Skeletal muscle cell (primary cell): ENCODE data around the gene SHISA5.
"Not testable (repeated sequence)": the region's sequence is repeated elsewhere in the genome, so short reads cannot be mapped to it uniquely, and the experiment has no call there.

Experiments used
- DNase-seq: peaks from one replicate; pipeline ENCODE4 v3.0.0-alpha.2; 2010; ENCODE audit warnings: low read depth
- H3K4me3 ChIP-seq: 2 replicates; pipeline ENCODE4 v1.5.1; 2011; ENCODE audit warnings: low read depth, mild to moderate bottlenecking, control low read depth, low read length, moderate library complexity

The SHISA5 gene

DNA sequence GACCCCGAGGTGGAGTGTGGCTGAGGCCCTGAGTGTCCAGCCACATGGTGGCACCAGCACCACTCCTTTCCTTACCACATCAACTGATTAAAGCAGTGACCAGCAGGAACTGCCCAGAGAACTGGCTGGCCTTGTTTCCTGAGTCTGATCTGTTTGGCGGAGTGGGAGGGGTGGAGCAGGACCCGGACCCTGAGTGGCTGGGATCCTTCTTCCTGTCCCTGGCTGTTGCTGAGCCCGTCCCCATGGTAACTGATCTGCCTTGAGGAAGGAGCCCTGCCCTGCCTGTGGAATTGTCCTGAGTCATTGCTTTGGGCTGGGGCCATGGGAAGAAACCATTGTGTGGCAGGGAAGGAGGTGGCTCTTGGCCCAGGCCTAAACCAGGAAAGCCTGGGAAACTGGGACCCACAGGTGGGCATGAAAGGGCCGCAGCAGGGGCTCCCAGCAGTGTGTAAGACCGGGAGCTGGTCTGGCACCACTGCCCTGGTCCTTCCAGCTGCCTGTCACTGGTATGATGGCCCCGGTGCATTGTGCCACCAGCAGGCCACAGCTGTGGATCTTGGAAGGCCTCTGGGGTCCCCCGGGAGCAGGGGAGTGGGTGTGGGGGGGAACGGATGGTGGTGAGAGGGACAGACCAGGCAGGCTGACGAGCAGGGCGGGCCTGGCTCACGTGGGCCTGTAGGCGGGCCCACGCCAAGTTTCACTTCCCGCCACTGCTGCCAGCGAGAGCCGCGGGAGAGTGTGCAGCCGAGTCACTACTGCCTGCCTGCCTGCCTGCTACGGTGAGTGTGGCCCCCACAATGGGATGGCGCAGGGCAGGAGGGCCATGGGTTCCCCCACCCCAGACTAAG, 38.2 kb downstream of the SHISA5 start:
- peak overlapping the region; percentile 53 for H3K4me3 ChIP-seq
- peak; percentile 99 for DNase-seq

- DNase-seq = no peak
- no peak overlapping the region for H3K4me3 ChIP-seq
Observed at GRCh38 chr3:48465237-48465530, 38.8 kb downstream of the SHISA5 start.

GRCh38 chr3:48464713-48465221, 39.2 kb downstream of the SHISA5 start:
- H3K4me3 ChIP-seq = no peak overlapping the region
- DNase-seq = no peak

- no peak overlapping the region for H3K4me3 ChIP-seq
- DNase-seq = no peak
Observed at GRCh38 chr3:48463703-48464102, 40.3 kb downstream of the SHISA5 start.

- H3K4me3 ChIP-seq, DNase-seq: not testable (repeated sequence)
Observed at GRCh38 chr3:48461767-48462166, 42.2 kb downstream of the SHISA5 start.

- DNase-seq = no peak
- H3K4me3 ChIP-seq = no peak overlapping the region
Observed at GRCh38 chr3:48460517-48460902, 43.5 kb downstream of the SHISA5 start.

GRCh38 chr3:48459773-48460516, 44.0 kb downstream of the SHISA5 start:
- no peak for DNase-seq

DNA sequence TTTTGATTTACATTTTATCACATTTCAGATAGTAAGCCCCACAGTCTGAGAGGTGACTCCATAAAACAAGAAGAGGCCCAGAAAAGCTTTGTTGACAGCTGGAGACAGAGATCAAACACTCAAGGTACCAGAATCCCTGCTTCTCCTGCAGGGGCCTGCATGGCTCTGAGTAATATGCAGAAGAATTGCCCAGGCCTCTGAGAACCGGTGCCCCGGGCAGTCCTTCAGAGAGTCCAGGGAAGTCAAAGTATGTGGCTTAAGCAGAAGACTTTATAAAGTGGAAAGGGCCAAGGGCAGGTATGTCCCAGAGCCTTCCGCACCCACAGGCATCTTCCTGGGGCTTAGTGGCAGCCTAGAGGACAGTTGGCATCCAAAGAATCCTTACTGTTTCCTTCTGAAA, 44.6 kb downstream of the SHISA5 start:
- no peak overlapping the region for H3K4me3 ChIP-seq
- DNase-seq = no peak

More at GRCh38 chr3:48459773-48460516, 44.0 kb downstream of the SHISA5 start:
- no peak overlapping the region for H3K4me3 ChIP-seq

- H3K4me3 ChIP-seq = no peak overlapping the region
- DNase-seq = no peak
Observed at GRCh38 chr3:48456456-48456855, 47.5 kb downstream of the SHISA5 start.

- no peak overlapping the region for H3K4me3 ChIP-seq
- no peak for DNase-seq
Observed at GRCh38 chr3:48451270-48451669, 52.7 kb downstream of the SHISA5 start.

DNA sequence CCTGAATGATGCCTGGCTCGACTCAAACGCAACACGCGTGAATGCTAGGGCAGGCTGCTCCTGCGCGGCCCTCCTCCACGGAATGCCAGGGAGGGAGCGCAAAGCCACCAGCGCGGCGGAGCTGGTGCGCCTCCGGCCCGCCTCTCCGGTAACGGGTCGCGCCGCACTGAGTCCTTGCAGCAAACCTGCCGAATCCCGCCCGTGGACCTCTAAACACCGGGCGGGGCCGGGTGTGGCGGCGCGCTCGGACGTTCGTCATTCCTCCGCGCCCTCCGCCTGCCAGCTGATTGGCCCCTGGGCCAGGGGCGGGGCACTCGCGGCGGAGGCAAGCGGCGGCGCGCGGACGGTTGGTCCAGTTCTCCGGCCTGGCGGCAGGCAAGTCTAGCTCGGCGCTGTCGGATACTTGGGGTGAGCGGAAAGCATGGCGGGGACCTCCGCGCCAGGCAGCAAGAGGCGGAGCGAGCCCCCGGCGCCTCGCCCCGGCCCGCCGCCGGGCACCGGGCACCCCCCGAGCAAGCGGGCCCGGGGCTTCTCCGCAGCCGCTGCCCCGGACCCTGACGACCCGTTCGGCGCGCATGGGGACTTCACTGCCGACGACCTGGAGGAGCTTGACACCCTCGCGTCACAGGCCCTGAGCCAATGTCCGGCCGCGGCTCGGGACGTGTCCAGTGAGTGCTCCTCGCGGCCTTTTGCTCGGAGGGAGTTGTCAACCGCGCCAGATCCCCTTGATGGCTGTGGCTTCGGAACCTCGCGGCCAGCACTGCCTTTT, 57.4 kb downstream of the SHISA5 start, which contains the start of gene ATRIP:
TSS of gene ATRIP (plus strand) at position 313 of the 769 bp plus-strand sequence. CDS start at position 422, 109 bp downstream.
- DNase-seq = peak; percentile 62
- peak within 1 kb of the TSS; percentile 59 for H3K4me3 ChIP-seq

DNA sequence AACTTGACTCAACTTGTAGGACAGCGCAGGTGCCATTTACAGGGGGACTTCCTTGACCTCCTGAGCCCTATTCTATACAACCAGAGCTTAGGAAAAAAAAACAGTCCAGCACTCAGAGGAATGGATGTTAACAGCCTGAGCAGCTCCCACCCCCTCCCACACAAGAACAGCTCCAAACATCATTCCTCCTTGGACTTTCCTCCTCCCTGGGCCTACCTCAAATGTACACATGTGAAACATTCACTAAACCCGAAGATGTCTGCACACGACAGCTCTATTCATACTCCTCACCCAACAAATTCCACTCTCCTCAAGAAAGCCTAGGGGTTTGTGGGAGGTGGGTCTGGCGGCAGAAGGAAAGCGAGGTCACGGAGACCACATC, 57.9 kb downstream of the SHISA5 start:
- H3K4me3 ChIP-seq = peak overlapping the region; percentile 59
- no peak for DNase-seq

DNA sequence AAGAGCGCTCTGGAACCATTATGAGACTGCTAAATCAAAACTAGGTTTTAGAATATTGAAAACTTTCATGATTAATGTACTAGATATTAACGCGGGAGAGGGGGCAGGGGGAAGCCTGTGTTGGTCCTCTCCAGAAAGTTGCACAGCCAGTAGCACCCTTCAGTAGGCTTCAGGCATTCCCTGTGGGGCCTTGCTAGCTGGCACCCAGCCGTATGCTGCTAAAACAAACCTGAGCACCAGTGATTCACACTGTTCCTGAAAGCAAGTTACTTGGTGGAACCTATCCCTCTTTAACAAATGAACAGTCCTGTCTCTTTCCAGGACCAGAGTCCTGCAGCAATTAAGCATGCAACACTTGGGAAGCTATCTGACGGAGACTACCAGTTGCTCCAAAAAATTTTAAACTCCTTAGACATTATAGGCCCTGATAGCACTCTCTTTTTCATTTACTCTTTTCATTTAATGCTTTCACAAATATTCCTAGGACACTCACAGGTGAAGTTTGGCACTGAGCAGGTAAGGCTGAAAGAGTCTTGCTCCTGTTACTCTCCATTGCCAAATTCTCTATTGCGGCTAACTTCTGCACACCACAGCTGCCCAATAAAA, 58.6 kb downstream of the SHISA5 start:
- H3K4me3 ChIP-seq = peak overlapping the region; percentile 59
- DNase-seq = no peak

GRCh38 chr3:48441940-48442339, 62.0 kb downstream of the SHISA5 start:
- no peak for DNase-seq
- no peak overlapping the region for H3K4me3 ChIP-seq

- DNase-seq = no peak
- H3K4me3 ChIP-seq = peak overlapping the region; percentile 81
Observed at GRCh38 chr3:48440590-48440958, 63.4 kb downstream of the SHISA5 start.

GRCh38 chr3:48439820-48440589, 64.0 kb downstream of the SHISA5 start, which contains the start of the genes CCDC51 and TMA7:
TSS of gene CCDC51 (minus strand) at chr3:48440119. CDS start at chr3:48435128, 4,991 bp downstream.
TSS of gene TMA7 (plus strand) at chr3:48440257. CDS start at chr3:48440297, 40 bp downstream.
- peak within 1 kb of the TSS; percentile 81 for H3K4me3 ChIP-seq
- DNase-seq = peak; percentile 79

GRCh38 chr3:48437812-48438211, 66.2 kb downstream of the SHISA5 start:
- DNase-seq = no peak

DNA sequence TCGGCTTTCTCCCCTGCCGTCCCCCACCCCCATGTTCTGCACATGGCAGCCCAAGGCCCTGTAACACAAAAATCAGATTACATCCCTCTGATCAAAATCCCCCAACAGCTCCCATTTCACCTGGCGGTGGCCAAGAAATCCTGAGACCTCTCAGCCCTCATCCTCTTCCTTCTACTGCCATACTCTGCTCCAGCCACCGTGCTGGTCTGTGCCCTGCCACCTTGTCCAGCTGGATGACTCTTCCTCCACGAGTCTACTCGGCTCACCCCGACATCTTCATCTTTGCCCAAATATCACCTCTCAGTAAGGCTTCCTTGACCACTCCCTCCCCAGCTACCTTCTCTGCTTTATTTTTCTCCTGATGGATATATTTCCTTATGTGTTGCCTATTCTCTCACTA, 67.1 kb downstream of the SHISA5 start:
- H3K4me3 ChIP-seq = no peak overlapping the region
- no peak for DNase-seq

More at GRCh38 chr3:48437812-48438211, 66.2 kb downstream of the SHISA5 start:
- no peak overlapping the region for H3K4me3 ChIP-seq

DNA sequence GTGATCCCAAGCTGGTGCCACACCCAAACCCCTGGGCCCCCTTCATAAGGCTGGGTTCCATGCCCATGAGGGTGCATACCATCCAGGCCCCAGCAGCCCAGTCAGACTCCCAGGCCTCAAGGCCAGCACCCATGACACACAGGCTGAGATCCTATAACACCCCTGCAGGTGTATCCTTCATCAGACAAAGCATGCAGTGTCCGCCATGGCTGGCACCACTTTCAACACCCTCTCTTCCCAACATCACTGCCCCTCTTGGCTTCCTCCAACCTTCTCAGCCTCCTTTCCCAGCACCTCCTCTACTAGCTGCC, 67.5 kb downstream of the SHISA5 start:
- no peak overlapping the region for H3K4me3 ChIP-seq

More for the DNA sequence above, 67.5 kb downstream of the SHISA5 start:
- DNase-seq = no peak
